Stomach (tissue), 4 donors: ENCODE results near the gene ACTG1.

ENCODE experiments used
- POLR2A ChIP-seq, 4 donors: fragments of 450-650 bp; IDR thresholded peaks; one replicate each; pipeline ENCODE4 v1.6.1; 2016; ENCODE audit warnings: antibody characterized with exemption in 4 of 4, control low read depth in 2 of 4, mild to moderate bottlenecking in 1 of 4, moderate library complexity in 1 of 4
- POLR2AphosphoS5 ChIP-seq, 3 donors: sonication (generic); formaldehyde crosslinking; IDR thresholded peaks; one replicate each; pipeline ENCODE4 v1.6.1; 2016; ENCODE audit warnings: antibody characterized with exemption in 3 of 3

GRCh38 chr17:81550830-81551457 is 38.3 kb upstream of the ACTG1 start:
- TF ChIP-seq POLR2A (IDR thresholded peaks at IDR 0.05) (no peak), POLR2AphosphoS5 (IDR thresholded peaks at IDR 0.05) (no peak)
